ENCODE data around the gene PITX1.

The PITX1 gene

GRCh38 chr5:135075621-135076020 lies 41.6 kb upstream of the PITX1 start:
- DNase-seq (ENCODE audit: low read depth): no peak
- no peak for TF ChIP-seq CTCF (IDR thresholded peaks at IDR 0.05; ENCODE audit: control insufficient read depth, extremely low read depth, insufficient read depth)

DNA sequence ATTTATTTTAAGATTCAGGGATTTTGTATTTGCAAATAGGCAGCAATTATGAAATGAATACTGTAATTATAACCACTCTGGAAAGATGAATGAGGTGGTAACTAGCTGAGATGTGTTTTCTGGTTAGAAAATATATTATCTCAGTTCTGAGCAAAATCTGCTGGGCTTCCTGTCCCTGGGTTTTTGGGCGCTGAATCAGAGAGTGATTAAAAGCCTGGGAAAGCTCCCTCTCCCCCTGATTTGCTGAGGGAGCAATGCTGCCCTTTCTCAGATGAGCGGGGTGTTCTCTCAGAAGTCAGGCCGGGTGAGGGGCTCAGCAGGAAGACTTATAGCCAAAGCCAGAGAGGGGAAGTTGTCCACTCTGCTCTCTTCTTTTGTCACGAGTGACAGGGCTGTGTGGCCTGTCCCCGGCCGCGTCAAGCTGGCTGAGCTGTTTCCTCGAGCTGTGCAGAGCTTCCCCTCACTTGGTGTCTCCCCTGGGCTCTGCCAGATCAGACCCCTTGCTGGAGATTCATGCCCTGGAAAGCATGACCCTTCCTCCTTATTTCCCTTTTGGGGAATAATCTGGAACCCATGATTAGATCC lies 39.8 kb upstream of the PITX1 start:
- H3K4me3 ChIP-seq (ENCODE audit: low read depth, low read length): no peak overlapping the region
- no peak for TF ChIP-seq CTCF (IDR thresholded peaks at IDR 0.05; ENCODE audit: control insufficient read depth, extremely low read depth, insufficient read depth)
- DNase-seq (ENCODE audit: low read depth): no peak

More at GRCh38 chr5:135075621-135076020, 41.6 kb upstream of the PITX1 start:
- H3K4me3 ChIP-seq (ENCODE audit: low read depth, low read length): no peak overlapping the region

- no peak for DNase-seq (ENCODE audit: low read depth)
- no peak overlapping the region for H3K4me3 ChIP-seq (ENCODE audit: low read depth, low read length)
- TF ChIP-seq CTCF (IDR thresholded peaks at IDR 0.05; ENCODE audit: control insufficient read depth, extremely low read depth, insufficient read depth): no peak
Measured at GRCh38 chr5:135072387-135073281, 38.6 kb upstream of the PITX1 start.

GRCh38 chr5:135071311-135071710 lies 37.3 kb upstream of the PITX1 start:
- DNase-seq (ENCODE audit: low read depth): no peak
- H3K4me3 ChIP-seq (ENCODE audit: low read depth, low read length): no peak overlapping the region
- TF ChIP-seq CTCF (IDR thresholded peaks at IDR 0.05; ENCODE audit: control insufficient read depth, extremely low read depth, insufficient read depth): no peak

DNA sequence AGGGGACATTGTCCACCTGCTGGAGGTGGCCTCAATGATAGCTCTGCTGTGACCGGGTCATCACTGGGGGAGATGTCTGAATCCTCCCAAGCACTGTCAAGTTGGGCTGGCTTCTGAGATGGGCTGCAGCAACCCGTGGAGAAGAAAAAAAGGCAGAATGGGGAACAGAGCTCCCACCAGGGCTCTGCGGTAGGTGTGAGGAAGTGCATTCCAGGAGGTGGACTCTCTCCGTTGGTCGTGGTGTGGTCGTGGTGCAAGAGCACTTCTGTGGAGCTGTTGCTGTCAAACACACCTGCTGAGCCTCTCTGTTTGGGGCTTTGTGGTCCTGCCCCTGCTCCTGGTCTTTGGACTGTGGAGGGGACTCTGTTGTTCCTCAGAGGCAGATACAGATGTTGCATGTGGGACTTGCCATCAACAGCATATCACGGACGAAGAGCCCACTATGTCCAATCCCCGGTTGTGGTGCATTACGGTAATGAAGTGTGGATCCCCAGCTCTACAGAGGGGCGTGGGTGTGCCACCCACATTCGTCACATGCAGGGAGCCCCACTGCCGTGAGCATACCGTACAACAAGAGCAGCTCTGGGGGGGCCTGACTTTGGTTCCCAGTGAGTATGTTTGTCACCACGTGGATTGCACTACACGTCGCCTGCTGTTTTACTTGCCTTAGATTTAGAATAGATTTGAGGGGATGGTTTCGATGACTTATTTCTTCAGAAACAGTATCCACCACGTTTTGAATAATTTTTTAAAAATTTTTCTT lies 36.0 kb upstream of the PITX1 start:
- TF ChIP-seq CTCF (IDR thresholded peaks at IDR 0.05; ENCODE audit: control insufficient read depth, extremely low read depth, insufficient read depth): no peak
- no peak overlapping the region for H3K4me3 ChIP-seq (ENCODE audit: low read depth, low read length)
- DNase-seq (ENCODE audit: low read depth): no peak

DNA sequence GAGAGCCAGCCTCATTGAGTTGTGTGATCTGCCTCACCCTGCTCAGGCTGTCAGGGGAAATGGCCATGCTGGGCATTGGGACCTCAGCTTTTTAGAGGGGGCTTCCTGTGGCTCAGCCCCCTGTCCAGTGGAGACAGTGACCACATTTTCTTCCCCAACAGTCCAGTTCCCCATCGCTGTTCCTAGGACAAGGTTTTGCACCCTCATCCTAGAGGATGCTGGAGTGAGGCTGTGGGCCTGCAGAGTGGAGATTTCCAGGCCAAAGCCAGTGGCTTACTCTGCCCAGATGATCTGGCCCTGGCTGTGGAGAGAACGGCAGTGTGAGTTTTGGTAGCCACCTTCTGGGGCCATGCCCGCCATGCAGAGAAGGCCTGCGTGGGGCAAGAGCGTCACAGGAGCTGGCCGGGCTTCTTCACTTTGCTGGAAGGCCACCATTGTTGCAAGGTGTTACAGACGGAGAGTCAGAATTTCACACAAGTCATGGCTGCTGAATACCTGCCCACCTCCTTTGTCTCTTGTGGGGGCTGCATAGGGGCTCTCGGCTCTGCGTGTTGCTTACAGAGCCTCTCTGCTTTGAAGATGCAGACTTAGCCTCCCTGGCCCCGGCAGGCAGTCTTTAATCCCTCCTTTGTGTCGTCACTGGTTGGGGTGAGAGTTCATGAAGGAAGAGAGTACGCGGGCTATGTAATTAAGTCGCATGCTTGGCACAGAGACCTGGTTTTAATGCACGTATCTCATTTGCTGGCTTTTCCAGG lies 35.2 kb upstream of the PITX1 start:
- DNase-seq (ENCODE audit: low read depth): no peak
- no peak for TF ChIP-seq CTCF (IDR thresholded peaks at IDR 0.05; ENCODE audit: control insufficient read depth, extremely low read depth, insufficient read depth)
- H3K4me3 ChIP-seq (ENCODE audit: low read depth, low read length): no peak overlapping the region

All from LNCaP clone FGC (cell line).